Measurements from ENCODE around the gene RTN4RL1. TPM values are rescaled to one million over a fixed set of nuclear protein-coding genes. Genes with fewer than 3 reads are reported as not detected.
A peak's percentile ranks its signal among the peaks of the same experiment; 100 is the strongest.
"Not testable (repeated sequence)": the region's sequence is repeated elsewhere in the genome, so short reads cannot be mapped to it uniquely, and the experiment has no call there.

Gene RTN4RL1
- total and polyA plus RNA-seq, 12 donors: 0.81 to 6.3 (median 2.7) TPM

DNA sequence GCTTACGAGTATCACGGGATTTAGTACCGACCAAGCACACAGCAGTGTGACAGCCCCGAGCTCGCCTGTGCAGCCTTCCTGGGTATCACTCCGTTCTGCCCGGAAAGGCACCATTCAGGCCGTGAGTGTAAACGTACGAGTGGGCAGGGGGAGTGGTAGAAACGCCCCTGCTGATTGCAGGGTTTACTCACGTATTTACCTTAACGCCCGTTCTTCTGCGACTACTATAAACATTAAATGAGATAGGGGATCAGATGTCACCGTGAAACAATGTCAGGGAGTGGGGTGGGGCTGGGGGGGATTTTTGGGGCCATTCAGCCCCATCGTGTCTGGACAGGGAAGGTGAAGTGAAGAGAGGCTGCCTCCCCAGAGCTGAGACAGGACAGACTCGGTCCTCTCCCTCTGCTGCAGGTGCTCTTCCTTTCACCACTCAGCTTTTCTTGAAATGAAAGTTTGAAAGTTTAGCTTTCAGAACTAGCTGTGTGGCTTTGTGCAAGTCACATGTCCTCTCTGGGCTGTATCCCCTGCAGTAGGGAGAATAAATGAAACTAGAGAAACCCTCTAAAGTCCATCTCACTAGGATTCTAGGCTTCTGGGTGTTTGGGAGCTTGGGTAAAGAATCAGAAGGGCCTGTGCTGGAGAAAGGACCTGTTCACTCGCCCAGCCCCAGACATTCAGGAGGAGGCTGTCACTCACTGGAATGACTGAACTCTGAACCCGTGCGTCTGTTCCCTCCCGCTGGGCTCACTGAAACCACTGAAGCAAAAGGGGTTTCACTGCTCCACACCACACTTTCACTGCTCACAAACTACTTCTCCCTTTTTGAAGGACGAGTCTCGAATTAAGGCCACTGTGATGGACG lies 128.7 kb downstream of the RTN4RL1 start:
- DNase-seq (no peak), ATAC-seq (no peak)
- intact Hi-C loops (cut with DNase I): no loop called here
- Histone ChIP-seq H3K4me1 (no peaks in the 10 kb centered on the region), H3K4me3 (no peak overlapping the region), H3K9me3 (no peaks in the 10 kb centered on the region), H3K27ac (no peak overlapping the region), H3K27me3 (no peaks in the 10 kb centered on the region), H3K36me3 (peaks cover 0 to 87% (median 50%) of the 10 kb centered on the region in 9 donors)
- no peak for TF ChIP-seq CTCF (IDR thresholded peaks at IDR 0.05)
- WGBS, 2 donors: 92% methylated on average over 25 of the region's 25 CpGs

- DNase-seq; intact Hi-C loops (cut with DNase I); H3K27ac ChIP-seq; ATAC-seq; H3K27me3 ChIP-seq; H3K4me3 ChIP-seq; H3K9me3 ChIP-seq; H3K4me1 ChIP-seq: not testable (repeated sequence)
- H3K36me3 ChIP-seq: peaks cover 0 to 97% (median 51%) of the 10 kb centered on the region in 9 donors
- 94 to 95% methylated on average over 11 of the region's 11 CpGs for WGBS, 2 donors
Observed at GRCh38 chr17:1895479-1895878, 129.7 kb downstream of the RTN4RL1 start.

DNA sequence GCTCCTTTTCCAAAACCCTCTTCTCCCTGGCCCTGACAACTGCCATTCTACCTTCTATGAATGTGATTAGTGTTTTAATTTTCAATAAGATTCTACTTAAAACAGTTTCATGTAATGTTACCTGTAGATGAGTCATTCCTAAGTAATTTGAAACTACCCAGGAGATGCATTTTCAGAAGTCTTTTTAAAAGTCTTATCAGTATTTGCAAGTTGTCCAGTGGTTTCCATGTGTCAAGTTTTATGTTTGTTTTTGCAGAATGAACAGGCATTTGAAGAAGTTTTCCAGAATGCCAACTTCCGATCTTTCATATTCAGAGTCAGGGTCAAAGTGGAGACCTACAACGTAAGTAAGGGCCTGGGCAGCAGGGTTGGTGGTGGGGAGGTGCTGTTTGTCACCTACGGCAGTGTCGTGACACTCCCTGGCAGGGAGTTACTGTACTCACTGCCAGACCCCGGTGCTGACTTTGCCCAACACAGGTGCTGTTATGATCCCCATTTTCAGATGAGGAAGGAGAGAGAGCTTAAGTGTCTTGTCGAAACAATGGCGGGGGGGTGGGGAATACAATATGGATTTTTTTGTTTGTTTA lies 130.3 kb downstream of the RTN4RL1 start:
- 94 to 95% methylated on average over 7 of the region's 7 CpGs for WGBS, 2 donors
- Histone ChIP-seq H3K9me3 (no peaks in the 10 kb centered on the region), H3K27me3 (no peaks in the 10 kb centered on the region), H3K4me3 (no peak overlapping the region), H3K4me1 (no peaks in the 10 kb centered on the region), H3K27ac (no peak overlapping the region), H3K36me3 (peaks cover 0 to 100% (median 54%) of the 10 kb centered on the region in 9 donors)
- intact Hi-C loops (cut with DNase I): no loop called here
- TF ChIP-seq CTCF (IDR thresholded peaks at IDR 0.05): no peak
- DNase-seq (no peak), ATAC-seq (no peak)

- H3K36me3 ChIP-seq: peaks cover 0 to 100% (median 39%) of the 10 kb centered on the region in 9 donors
- H3K9me3 ChIP-seq: peaks cover 0 to 7% (median 0%) of the 10 kb centered on the region in 11 donors
- peak overlapping the region in 1 of 10 donors; percentile 8 for H3K27ac ChIP-seq
- ATAC-seq: no peak
- no peak for TF ChIP-seq CTCF (IDR thresholded peaks at IDR 0.05)
- no peaks in the 10 kb centered on the region for H3K27me3 ChIP-seq
- H3K4me1 ChIP-seq: no peaks in the 10 kb centered on the region
- intact Hi-C loops (cut with DNase I): no loop called here
- 86 to 88% methylated on average over 15 of the region's 15 CpGs for WGBS, 2 donors
- no peak overlapping the region for H3K4me3 ChIP-seq
- DNase-seq: no peak
Observed at GRCh38 chr17:1890758-1891450, 134.2 kb downstream of the RTN4RL1 start.
